ENCODE measurements around the gene MTHFD2L. TPM values are rescaled to one million over a fixed set of nuclear protein-coding genes. Genes with fewer than 3 reads are reported as not detected.

Gene MTHFD2L
- total and polyA plus RNA-seq, 2 of the 8 experiments (the other 6 are each of a cell fraction or from before 2014, with no cell fraction given) = 5.4 to 15.0 TPM

- no peak for DNase-seq (ENCODE audit: low read depth in 1 of 2, low spot score in 2 of 2)
- no peak overlapping the region for H2AK5ac ChIP-seq (ENCODE audit: low read depth, low read length)
- H4K5ac ChIP-seq (ENCODE audit: insufficient read length, low read depth, low read length) = no peak overlapping the region
- no peak overlapping the region for H4K8ac ChIP-seq (ENCODE audit: extremely low read depth, insufficient read depth, low read length)
- no peaks in the 10 kb centered on the region for H3K27me3 ChIP-seq (replicated peaks in 1 of 4; ENCODE audit: control insufficient read depth in 3 of 4, extremely low read depth in 1 of 4, insufficient read depth in 3 of 4, low read length in 3 of 4)
- no peak overlapping the region; a peak in 1 of 8 replicates for H3K4me3 ChIP-seq (ENCODE audit: extremely low read depth in 1 of 4, insufficient read depth in 2 of 4, low read depth in 3 of 4, low read length in 4 of 4)
- FAIRE-seq = no peak
- H2BK5ac ChIP-seq (ENCODE audit: low read depth, low read length) = no peak overlapping the region
- no peaks in the 10 kb centered on the region for H3K79me1 ChIP-seq (ENCODE audit: low read depth, low read length)
- H3K9ac ChIP-seq (replicated peaks in 1 of 4; ENCODE audit: extremely low read depth in 1 of 4, low read depth in 3 of 4, low read length in 3 of 4) = no peak overlapping the region
- H2BK15ac ChIP-seq (ENCODE audit: low read length) = no peak overlapping the region
- no peak overlapping the region for H2BK120ac ChIP-seq (replicated peaks; ENCODE audit: low read depth, low read length)
- H3K23me2 ChIP-seq (ENCODE audit: low read depth, low read length) = 0 out of 2 replicates have a peak, but pooled peaks cover 4% of the 10 kb centered on the region
- peaks cover 0 to 4% (median 2%) of the 10 kb centered on the region in 4 experiments; a peak in 2 of 7 replicates for H3K4me1 ChIP-seq (replicated peaks in 1 of 4; ENCODE audit: control insufficient read depth in 3 of 4, insufficient read depth in 4 of 4, low read length in 3 of 4)
- WGBS, 2 experiments (ENCODE audit: extremely low coverage in 1 of 2, insufficient coverage in 1 of 2, insufficient read length in 1 of 2, insufficient replicate concordance in 2 of 2, low coverage in 1 of 2, low lambda C conversion rate in 2 of 2, missing lambda C conversion rate in 1 of 2) = 94% methylated on average over 2 of the region's 2 CpGs; no CpG with 5 or more reads in 1 of the 2 experiments
- no peak overlapping the region for H3K23ac ChIP-seq (ENCODE audit: insufficient read length)
- no peak overlapping the region; a peak in 1 of 4 replicates for H3K4me2 ChIP-seq (ENCODE audit: insufficient read depth in 1 of 2, low read depth in 2 of 2, low read length in 2 of 2)
- H2AFZ ChIP-seq (ENCODE audit: low read length) = no peak overlapping the region
- H4K20me1 ChIP-seq (replicated peaks in 1 of 2; ENCODE audit: control insufficient read depth in 1 of 2, insufficient read depth in 2 of 2, low read length in 2 of 2) = peaks cover 0 to 2% of the 10 kb centered on the region in 2 experiments
- no peaks in the 10 kb centered on the region for H3K9me3 ChIP-seq (ENCODE audit: insufficient read depth in 2 of 2, low read depth in 1 of 2, low read length in 1 of 2)
- H3K56ac ChIP-seq (replicated peaks; ENCODE audit: insufficient read length, low read depth, low read length) = no peak overlapping the region
- no peak overlapping the region for H2BK12ac ChIP-seq (ENCODE audit: low read depth, low read length)
- H3K4ac ChIP-seq (replicated peaks; ENCODE audit: insufficient read length, low read depth, low read length) = no peak overlapping the region
- CTCF ChIA-PET (ENCODE audit: partially characterized antibody) = no interaction called here
- H2BK20ac ChIP-seq (ENCODE audit: low read length) = no peak overlapping the region
- no peak overlapping the region for H3K14ac ChIP-seq (ENCODE audit: insufficient read length)
- peaks cover 0 to 43% of the 10 kb centered on the region in 2 experiments; a peak in 3 of 4 replicates for H3K79me2 ChIP-seq (ENCODE audit: control insufficient read depth in 1 of 2, insufficient read depth in 2 of 2, low read length in 2 of 2)
- H3K36me3 ChIP-seq (ENCODE audit: control insufficient read depth in 2 of 4, insufficient read depth in 4 of 4, low read length in 3 of 4) = peaks cover 0 to 8% (median 0%) of the 10 kb centered on the region in 4 experiments; a peak in 2 of 8 replicates
- H3K27ac ChIP-seq (ENCODE audit: low read depth, low read length) = no peak overlapping the region
- POLR2A ChIA-PET (ENCODE audit: partially characterized antibody) = no interaction called here
- H4K91ac ChIP-seq (replicated peaks; ENCODE audit: insufficient read length, low read length) = no peak overlapping the region
- TF ChIP-seq FOSL1 (IDR thresholded peaks at IDR 0.05; ENCODE audit: insufficient read depth, low read depth, low read length) (no peak), BRCA1 (IDR thresholded peaks at IDR 0.05; ENCODE audit: low read depth, low read length) (no peak), RAD21 (IDR thresholded peaks at IDR 0.05 in 1 of 2, conservative IDR thresholded peaks at IDR 0.05 in 1 of 2; ENCODE audit: low read depth in 2 of 2, low read length in 2 of 2) (no peak), BCL11A (IDR thresholded peaks at IDR 0.05; ENCODE audit: low read depth in 2 of 2, low read length in 2 of 2) (no peak), JUN (IDR thresholded peaks at IDR 0.05; ENCODE audit: low read depth, low read length) (no peak), KDM1A (IDR thresholded peaks at IDR 0.05; ENCODE audit: borderline replicate concordance, low read length) (no peak), HDAC2 (IDR thresholded peaks at IDR 0.05; ENCODE audit: borderline replicate concordance in 1 of 2, low read depth in 2 of 2, low read length in 2 of 2) (no peak), MAX (IDR thresholded peaks at IDR 0.05) (no peak), GABPA (IDR thresholded peaks at IDR 0.05; ENCODE audit: borderline replicate concordance, insufficient read depth, low read length) (no peak)
- no peak overlapping the region for H3K18ac ChIP-seq (ENCODE audit: extremely low read depth, low read length)
Measured at GRCh38 chr4:74156521-74156920, 1.4 kb upstream of the MTHFD2L start.

Measured in H1 (cell line).